Psoas muscle (tissue), 8 donors: Measurements from ENCODE around the gene KY. TPM values are rescaled to one million over a fixed set of nuclear protein-coding genes. Genes with fewer than 3 reads are reported as not detected.
A peak's percentile ranks its signal among the peaks of the same experiment; 100 is the strongest.

Source experiments
- ATAC-seq, 4 donors: fragments of 200-7000 bp; cut with Tn5 transposase; one replicate each; pipeline ENCODE4 v1.9.1; 2020; ENCODE audit warnings: moderate library complexity in 3 of 4, mild to moderate bottlenecking in 2 of 4
- DNase-seq, 2 donors: peaks; one replicate each; pipeline ENCODE4 v3.0.0-alpha.2; 2020
- H3K27ac ChIP-seq: fragments of 200-600 bp; one replicate; pipeline ENCODE4 v1.8.0; 2022
- H3K27me3 ChIP-seq, 3 donors: fragments of 200-600 bp in 1 of 3; one replicate each; pipeline versions ENCODE4 v1.6.1 to v1.8.0; 2013 to 2022; ENCODE audit warnings: low read length in 2 of 3, mild to moderate bottlenecking in 2 of 3, moderate library complexity in 1 of 3; ENCODE audit not compliant: insufficient read depth in 3 of 3
- H3K36me3 ChIP-seq, 2 donors: fragments of 200-600 bp in 1 of 2; one replicate each; pipeline versions ENCODE4 v1.6.1 to v1.8.0; 2013 to 2022; ENCODE audit warnings: low read depth in 1 of 2, mild to moderate bottlenecking in 1 of 2, moderate library complexity in 1 of 2; ENCODE audit not compliant: insufficient read depth in 1 of 2
- H3K4me1 ChIP-seq: fragments of 200-600 bp; one replicate; pipeline ENCODE4 v1.8.0; 2022
- H3K4me3 ChIP-seq: fragments of 200-600 bp; one replicate; pipeline ENCODE4 v1.8.0; 2022; ENCODE audit warnings: mild to moderate bottlenecking
- H3K9me3 ChIP-seq: fragments of 200-600 bp; one replicate; pipeline ENCODE4 v1.8.0; 2022
- CTCF ChIP-seq: fragments of 200-600 bp; IDR thresholded peaks from one replicate; pipeline ENCODE4 v1.8.0; 2022; ENCODE audit warnings: antibody characterized with exemption
- WGBS, 3 donors: extraction: QIAGEN DNeasy Blood & Tissue Kit; methylation state at CpG; one replicate each; pipeline versions ENCODE4 v1.1.6 to v1.1.7; 2013; 5-methylcytosine and 5-hydroxymethylcytosine counted together
- intact Hi-C, 2 donors: fragments of 100-400 bp; cut with DNase I; formaldehyde crosslinking; loops; one replicate each; pipeline versions ENCODE4 v1.11.0 to v1.14.2; 2022
- polyA plus RNA-seq, 3 donors: library from polyadenylated mRNA; stranded (reverse); fragments of 200-250 nt; gene quantifications; one replicate each; pipeline ENCODE4 v1.2.3, GENCODE V29; 2013
- total RNA-seq, 4 donors: library from RNA; stranded (reverse); fragmentation: NEBNext Ultra II Directional in 2 of 4; extraction: Animal tissue kit (Norgen Biotek cat#: 25700) in 2 of 4; gene quantifications; one replicate each; pipeline versions ENCODE4 v1.2.1 to v1.2.4, GENCODE V29; 2021 to 2023
- donor health status: healthy with polysubstance abuse.
- donor health status: DM: no; HTN: no; CAD: no; lungs with moderate emphysema.
- donor health status: Bipolar disorder and iron deficiency.
- donor health status: healthy.
- donor health status: DM: yes; HTN: yes; CAD: no.
- donor health status: DM: no; HTN: no; CAD: no.
- donor health status: DM: no; HTN: no; CAD: no.
- donor health status: DM: yes; HTN: yes; CAD: no.

The KY gene
- total and polyA plus RNA-seq, 7 donors: 0.30 to 6.7 (median 3.0) TPM; not detected in 1

GRCh38 chr3:134615743-134616142 lies 35.1 kb downstream of the KY start:
- no peak for TF ChIP-seq CTCF
- intact Hi-C loops: no loop called here
- H3K4me1 ChIP-seq: peaks cover 12% of the 10 kb centered on the region
- no peak for DNase-seq
- no peak overlapping the region for H3K4me3 ChIP-seq
- H3K36me3 ChIP-seq: peaks cover 0 to 40% of the 10 kb centered on the region in 2 donors
- ATAC-seq: no peak
- H3K27me3 ChIP-seq: no peaks in the 10 kb centered on the region
- no peaks in the 10 kb centered on the region for H3K9me3 ChIP-seq
- no peak overlapping the region for H3K27ac ChIP-seq
- WGBS, 3 donors: 65 to 76% (median 71%) methylated on average over 5 of the region's 5 CpGs

GRCh38 chr3:134614955-134615354 lies 35.9 kb downstream of the KY start:
- Histone ChIP-seq H3K4me3 (no peak overlapping the region), H3K27ac (no peak overlapping the region)
- intact Hi-C loops: no loop called here

GRCh38 chr3:134613006-134613520 lies 37.8 kb downstream of the KY start:
- Histone ChIP-seq H3K36me3 (peaks cover 0 to 23% of the 10 kb centered on the region in 2 donors), H3K27ac (no peak overlapping the region), H3K9me3 (no peaks in the 10 kb centered on the region), H3K4me1 (peaks cover 12% of the 10 kb centered on the region), H3K27me3 (no peaks in the 10 kb centered on the region), H3K4me3 (no peak overlapping the region)
- DNase-seq (no peak), ATAC-seq (peak in 2 of 4 donors; percentile 27 to 39)
- intact Hi-C loops: no loop called here
- no peak for TF ChIP-seq CTCF
- 49 to 67% (median 59%) methylated on average over 6 of the region's 6 CpGs for WGBS, 3 donors

More at GRCh38 chr3:134614955-134615354, 35.9 kb downstream of the KY start:
- Histone ChIP-seq H3K36me3 (peaks cover 0 to 40% of the 10 kb centered on the region in 2 donors), H3K9me3 (no peaks in the 10 kb centered on the region), H3K4me1 (peaks cover 12% of the 10 kb centered on the region), H3K27me3 (no peaks in the 10 kb centered on the region)
- 92 to 93% (median 92%) methylated on average over 4 of the region's 4 CpGs for WGBS, 3 donors
- no peak for TF ChIP-seq CTCF
- ATAC-seq: no peak
- DNase-seq: no peak

- Histone ChIP-seq H3K4me1 (peaks cover 24% of the 10 kb centered on the region), H3K9me3 (no peaks in the 10 kb centered on the region), H3K27ac (no peak overlapping the region), H3K4me3 (no peak overlapping the region), H3K36me3 (peaks cover 0 to 12% of the 10 kb centered on the region in 2 donors), H3K27me3 (no peaks in the 10 kb centered on the region)
- intact Hi-C loops: no loop called here
- DNase-seq: no peak
- no peak for ATAC-seq
- 80 to 88% (median 84%) methylated on average over 2 of the region's 2 CpGs for WGBS, 3 donors
- no peak for TF ChIP-seq CTCF
These were observed 39.3 kb downstream of the KY start for GRCh38 chr3:134611516-134611915.
